Gastrocnemius medialis (tissue), 4 donors: ENCODE data around the gene ZNF787.

Experiments
- CTCF ChIP-seq, 5 experiments: fragments of 450-650 bp in 3 of 5; fragments of 200-600 bp in 2 of 5; sonication (generic) in 2 of 5; IDR thresholded peaks in 4 of 5; conservative IDR thresholded peaks in 1 of 5; 1 replicate in 4 of 5; 2 replicates in 1 of 5; pipeline ENCODE4 v1.5.1; 2016 to 2019; ENCODE audit warnings: antibody characterized with exemption in 5 of 5, mild to moderate bottlenecking in 3 of 5, moderate library complexity in 3 of 5
- POLR2A ChIP-seq, 2 donors: fragments of 450-650 bp; IDR thresholded peaks; one replicate each; pipeline ENCODE4 v1.6.1; 2017; ENCODE audit warnings: antibody characterized with exemption in 2 of 2, mild to moderate bottlenecking in 2 of 2, moderate library complexity in 2 of 2

GRCh38 chr19:56142897-56143434 lies 21.9 kb upstream of the ZNF787 start:
- TF ChIP-seq CTCF (IDR thresholded peaks at IDR 0.05 in 4 of 5, conservative IDR thresholded peaks at IDR 0.05 in 1 of 5) (no peak), POLR2A (IDR thresholded peaks at IDR 0.05) (no peak)
